Neutrophil (primary cell): ENCODE results near the gene DOCK9.
A peak's percentile ranks its signal among the peaks of the same experiment; 100 is the strongest.

Source experiments
- H3K27ac ChIP-seq: fragments of 200-600 bp; sonication (generic); 2 replicates; pipeline ENCODE4 v1.5.1; 2016; ENCODE audit warnings: mild to moderate bottlenecking, moderate library complexity
- H3K27me3 ChIP-seq: fragments of 200-600 bp; sonication (generic); 2 replicates; pipeline ENCODE4 v1.6.0; 2016; ENCODE audit warnings: mild to moderate bottlenecking
- H3K36me3 ChIP-seq: fragments of 200-600 bp; sonication (generic); 2 replicates; pipeline ENCODE4 v1.5.1; 2017
- H3K4me1 ChIP-seq, 2 experiments: fragments of 200-600 bp in 1 of 2; sonication (generic) in 1 of 2; 1 replicate in 1 of 2; 2 replicates in 1 of 2; pipeline versions ENCODE4 v1.5.1 to v1.6.1; 2013 to 2016; ENCODE audit warnings: low read depth in 1 of 2, low read length in 1 of 2, mild to moderate bottlenecking in 1 of 2, moderate library complexity in 1 of 2; ENCODE audit not compliant: control insufficient read depth in 1 of 2, insufficient read depth in 1 of 2
- H3K4me3 ChIP-seq, 2 experiments: fragments of 200-600 bp in 1 of 2; sonication (generic) in 1 of 2; 1 replicate in 1 of 2; 2 replicates in 1 of 2; pipeline ENCODE4 v1.5.1; 2013 to 2016; ENCODE audit warnings: low read depth in 1 of 2, low read length in 1 of 2, mild to moderate bottlenecking in 1 of 2, moderate library complexity in 1 of 2
- H3K9me3 ChIP-seq: fragments of 200-600 bp; sonication (generic); 2 replicates; pipeline ENCODE4 v1.5.1; 2016
- TF ChIP-seq, protein P1 (sequence below): fragments of 200-600 bp; sonication (generic); IDR thresholded peaks from 2 replicates; pipeline ENCODE4 v1.5.1; 2016; ENCODE audit warnings: antibody characterized with exemption

DOCK9 gene

DNA sequence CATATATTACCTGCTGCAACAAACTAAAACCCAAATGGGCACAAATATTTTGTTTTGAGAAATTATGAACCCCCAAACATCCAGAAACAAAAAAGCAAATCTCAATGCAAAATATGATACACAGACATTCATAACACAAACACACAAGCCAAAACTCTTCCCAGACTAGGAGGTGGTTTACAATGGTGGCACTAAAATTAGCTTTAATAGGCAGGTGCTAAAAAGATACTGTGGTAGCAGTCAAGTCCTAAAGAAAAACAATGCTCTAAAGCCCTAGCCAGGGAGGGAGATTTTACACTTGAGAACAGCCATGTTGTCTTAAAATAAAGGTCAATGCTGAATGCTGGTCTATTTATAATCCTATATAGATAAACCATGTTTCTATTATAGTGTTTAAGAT is 65.0 kb downstream of the DOCK9 start:
- H3K27ac ChIP-seq: no peak overlapping the region
- H3K4me3 ChIP-seq: no peak overlapping the region
- no peaks in the 10 kb centered on the region for H3K9me3 ChIP-seq
- no peaks in the 10 kb centered on the region for H3K36me3 ChIP-seq
- peaks cover 28 to 35% of the 10 kb centered on the region in 2 experiments for H3K4me1 ChIP-seq
- peaks cover 5% of the 10 kb centered on the region for H3K27me3 ChIP-seq
- TF ChIP-seq, protein P1, sequence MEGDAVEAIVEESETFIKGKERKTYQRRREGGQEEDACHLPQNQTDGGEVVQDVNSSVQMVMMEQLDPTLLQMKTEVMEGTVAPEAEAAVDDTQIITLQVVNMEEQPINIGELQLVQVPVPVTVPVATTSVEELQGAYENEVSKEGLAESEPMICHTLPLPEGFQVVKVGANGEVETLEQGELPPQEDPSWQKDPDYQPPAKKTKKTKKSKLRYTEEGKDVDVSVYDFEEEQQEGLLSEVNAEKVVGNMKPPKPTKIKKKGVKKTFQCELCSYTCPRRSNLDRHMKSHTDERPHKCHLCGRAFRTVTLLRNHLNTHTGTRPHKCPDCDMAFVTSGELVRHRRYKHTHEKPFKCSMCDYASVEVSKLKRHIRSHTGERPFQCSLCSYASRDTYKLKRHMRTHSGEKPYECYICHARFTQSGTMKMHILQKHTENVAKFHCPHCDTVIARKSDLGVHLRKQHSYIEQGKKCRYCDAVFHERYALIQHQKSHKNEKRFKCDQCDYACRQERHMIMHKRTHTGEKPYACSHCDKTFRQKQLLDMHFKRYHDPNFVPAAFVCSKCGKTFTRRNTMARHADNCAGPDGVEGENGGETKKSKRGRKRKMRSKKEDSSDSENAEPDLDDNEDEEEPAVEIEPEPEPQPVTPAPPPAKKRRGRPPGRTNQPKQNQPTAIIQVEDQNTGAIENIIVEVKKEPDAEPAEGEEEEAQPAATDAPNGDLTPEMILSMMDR: no peak

DNA sequence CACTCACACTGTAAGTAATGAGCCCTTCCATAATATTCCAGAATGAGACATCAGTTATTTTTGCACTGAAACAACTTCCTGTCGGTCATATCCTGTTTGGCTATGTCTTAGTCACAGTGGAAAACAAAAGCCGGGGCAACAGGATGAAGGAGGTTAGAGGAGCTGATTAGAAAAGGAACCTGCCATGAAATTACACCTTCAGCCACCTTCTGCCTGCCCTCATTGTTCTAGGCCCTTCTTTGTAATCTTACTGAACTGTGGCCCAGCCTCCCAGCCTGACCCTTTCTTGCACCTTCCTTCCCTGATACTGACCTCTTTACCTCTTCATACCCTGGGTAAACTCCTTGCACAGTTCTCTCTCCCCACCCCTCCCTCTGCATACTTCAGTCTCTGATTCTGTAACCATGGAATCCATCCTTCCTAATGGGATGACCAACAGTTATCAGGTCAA is 67.3 kb downstream of the DOCK9 start:
- peaks cover 9% of the 10 kb centered on the region for H3K27me3 ChIP-seq
- no peaks in the 10 kb centered on the region for H3K9me3 ChIP-seq
- no peak overlapping the region for H3K4me3 ChIP-seq
- TF ChIP-seq, protein P1: no peak
- H3K36me3 ChIP-seq: no peaks in the 10 kb centered on the region
- peak overlapping the region; percentile 52 for H3K27ac ChIP-seq
- H3K4me1 ChIP-seq: peaks cover 18 to 23% of the 10 kb centered on the region in 2 experiments

DNA sequence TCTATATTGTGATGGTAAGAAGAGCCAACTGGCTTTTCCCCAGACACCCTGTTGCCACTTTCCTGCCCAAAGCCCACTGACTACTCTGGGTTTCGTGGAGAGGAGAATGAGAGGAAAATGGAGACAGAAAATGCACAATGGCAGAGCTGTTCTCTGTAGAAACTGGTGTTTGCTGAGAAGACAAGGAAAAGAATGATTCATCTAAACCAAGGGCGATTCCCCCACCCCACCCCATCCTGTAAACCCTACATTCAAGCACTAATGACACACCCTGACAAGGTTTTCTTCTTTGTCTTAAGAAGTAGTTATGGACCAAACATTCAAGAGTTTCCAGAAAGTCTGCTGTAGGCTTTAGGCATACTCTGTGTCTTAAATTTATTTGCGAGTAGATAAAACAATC is 68.8 kb downstream of the DOCK9 start:
- no peaks in the 10 kb centered on the region for H3K9me3 ChIP-seq
- peaks cover 10% of the 10 kb centered on the region in 2 experiments for H3K4me1 ChIP-seq
- peaks cover 17% of the 10 kb centered on the region for H3K27me3 ChIP-seq
- TF ChIP-seq, protein P1: no peak
- H3K4me3 ChIP-seq: no peak overlapping the region
- no peak overlapping the region for H3K27ac ChIP-seq
- no peaks in the 10 kb centered on the region for H3K36me3 ChIP-seq

DNA sequence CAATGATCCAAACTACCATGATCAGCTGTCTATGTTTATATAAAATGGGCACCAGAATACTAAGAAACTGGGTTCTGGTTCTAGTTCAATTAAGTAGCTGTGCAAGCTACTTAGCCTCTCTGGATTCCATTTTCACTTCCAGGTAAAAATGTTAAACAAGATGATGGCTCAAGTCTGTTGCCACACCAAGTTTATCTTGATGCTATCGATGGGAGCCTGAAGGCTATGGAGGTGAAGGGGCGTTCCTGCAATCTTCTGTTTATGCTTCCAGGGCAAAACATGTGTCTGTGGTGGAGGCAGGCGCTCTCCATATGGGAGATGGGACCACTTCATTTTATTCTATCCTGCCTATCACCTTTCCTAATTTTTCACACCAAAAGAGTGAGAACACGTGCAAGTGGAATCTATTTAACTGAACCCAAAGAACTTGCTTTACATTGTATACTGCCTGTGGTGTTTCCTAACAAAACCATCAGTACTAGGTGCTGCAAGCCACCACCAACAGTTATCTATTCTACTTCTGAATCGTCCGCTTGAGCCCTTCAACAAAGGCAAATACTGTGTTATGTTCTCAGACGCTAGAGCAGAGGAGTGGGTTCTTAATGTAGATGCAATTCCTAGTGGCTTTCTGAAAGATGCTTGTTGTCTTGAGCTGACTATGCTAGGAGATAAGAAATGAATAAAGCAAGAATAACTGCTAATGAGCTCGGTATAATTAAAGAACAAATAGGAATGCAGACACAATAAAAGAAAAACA is 70.9 kb downstream of the DOCK9 start:
- no peaks in the 10 kb centered on the region for H3K36me3 ChIP-seq
- TF ChIP-seq, protein P1: no peak
- H3K27ac ChIP-seq: no peak overlapping the region

DNA sequence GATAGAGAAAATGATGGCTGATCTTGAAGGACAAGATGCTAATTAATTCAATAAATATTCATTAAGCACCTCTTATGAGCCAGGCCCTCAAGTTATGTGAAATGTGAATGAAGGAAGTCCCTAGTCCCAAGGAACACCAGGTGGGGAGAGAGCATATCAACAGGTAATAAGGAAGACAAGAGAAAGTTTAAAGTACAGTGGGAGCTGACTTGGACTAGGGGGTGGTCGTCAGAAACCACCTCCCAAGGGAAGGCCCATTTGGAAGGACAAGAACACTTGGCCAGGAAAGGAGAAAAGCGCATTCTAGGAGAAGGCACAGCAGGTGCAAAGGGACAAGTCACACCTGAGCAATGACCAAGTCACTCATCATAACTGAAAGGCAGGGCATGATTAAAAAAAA is 72.7 kb downstream of the DOCK9 start:
- Histone ChIP-seq H3K27ac (no peak overlapping the region), H3K4me3 (no peak overlapping the region), H3K27me3 (peaks cover 37% of the 10 kb centered on the region), H3K4me1 (peaks cover 0 to 1% of the 10 kb centered on the region in 2 experiments), H3K36me3 (no peaks in the 10 kb centered on the region), H3K9me3 (no peaks in the 10 kb centered on the region)
- TF ChIP-seq, protein P1: no peak

More for the DNA sequence above, 70.9 kb downstream of the DOCK9 start:
- Histone ChIP-seq H3K9me3 (no peaks in the 10 kb centered on the region), H3K4me3 (no peak overlapping the region), H3K4me1 (peaks cover 5 to 10% of the 10 kb centered on the region in 2 experiments), H3K27me3 (peaks cover 20% of the 10 kb centered on the region)
